ENCODE data around the gene POLR2E.

POLR2E gene

DNA sequence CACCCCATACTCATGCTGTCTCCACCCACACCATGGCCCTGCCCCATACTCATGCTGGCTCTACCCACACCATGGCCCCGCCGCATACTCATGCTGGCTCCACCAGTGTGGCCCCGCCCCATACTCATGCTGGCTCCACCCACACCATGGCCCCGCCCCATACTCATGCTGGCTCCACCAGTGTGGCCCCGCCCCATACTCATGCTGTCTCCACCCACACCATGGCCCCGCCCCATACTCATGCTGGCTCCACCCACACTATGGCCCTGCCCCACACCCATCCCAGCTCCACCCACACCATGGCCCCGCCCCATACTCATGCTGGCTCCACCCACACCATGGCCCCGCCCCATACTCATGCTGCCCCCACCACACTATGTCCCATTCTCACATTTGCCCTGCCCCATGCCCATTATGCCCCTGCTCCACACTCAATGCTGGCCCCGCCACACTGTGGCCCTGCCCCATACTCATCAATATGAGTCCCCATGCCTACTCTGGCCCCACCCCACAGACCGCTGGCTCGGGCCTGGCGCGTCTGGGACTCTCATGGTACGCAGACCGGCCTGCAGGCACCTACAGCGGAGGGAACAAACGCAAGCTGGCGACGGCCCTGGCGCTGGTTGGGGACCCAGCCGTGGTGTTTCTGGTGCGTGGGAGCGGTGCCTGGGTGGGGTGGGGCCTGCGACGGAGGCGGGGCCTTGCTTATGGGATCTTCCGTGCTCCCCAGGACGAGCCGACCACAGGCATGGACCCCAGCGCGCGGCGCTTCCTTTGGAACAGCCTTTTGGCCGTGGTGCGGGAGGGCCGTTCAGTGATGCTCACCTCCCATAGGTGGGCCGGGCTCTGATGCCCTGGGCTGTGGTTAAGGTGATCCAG, 31.9 kb downstream of the POLR2E start:
- H3K27ac ChIP-seq, result no peak overlapping the region
- no peak overlapping the region for H2AFZ ChIP-seq (ENCODE audit: low read depth)
- H3K79me2 ChIP-seq (ENCODE audit: insufficient read depth, low read depth), result peaks cover 7% of the 10 kb centered on the region
- TF ChIP-seq, protein P1, sequence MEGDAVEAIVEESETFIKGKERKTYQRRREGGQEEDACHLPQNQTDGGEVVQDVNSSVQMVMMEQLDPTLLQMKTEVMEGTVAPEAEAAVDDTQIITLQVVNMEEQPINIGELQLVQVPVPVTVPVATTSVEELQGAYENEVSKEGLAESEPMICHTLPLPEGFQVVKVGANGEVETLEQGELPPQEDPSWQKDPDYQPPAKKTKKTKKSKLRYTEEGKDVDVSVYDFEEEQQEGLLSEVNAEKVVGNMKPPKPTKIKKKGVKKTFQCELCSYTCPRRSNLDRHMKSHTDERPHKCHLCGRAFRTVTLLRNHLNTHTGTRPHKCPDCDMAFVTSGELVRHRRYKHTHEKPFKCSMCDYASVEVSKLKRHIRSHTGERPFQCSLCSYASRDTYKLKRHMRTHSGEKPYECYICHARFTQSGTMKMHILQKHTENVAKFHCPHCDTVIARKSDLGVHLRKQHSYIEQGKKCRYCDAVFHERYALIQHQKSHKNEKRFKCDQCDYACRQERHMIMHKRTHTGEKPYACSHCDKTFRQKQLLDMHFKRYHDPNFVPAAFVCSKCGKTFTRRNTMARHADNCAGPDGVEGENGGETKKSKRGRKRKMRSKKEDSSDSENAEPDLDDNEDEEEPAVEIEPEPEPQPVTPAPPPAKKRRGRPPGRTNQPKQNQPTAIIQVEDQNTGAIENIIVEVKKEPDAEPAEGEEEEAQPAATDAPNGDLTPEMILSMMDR (conservative IDR thresholded peaks at IDR 0.05; ENCODE audit: low read depth, low read length), result no peak
- no peak overlapping the region for H3K4me3 ChIP-seq (IDR thresholded peaks at IDR 0.05; ENCODE audit: insufficient read depth, low read depth, low read length)
- H3K36me3 ChIP-seq (ENCODE audit: insufficient read depth), result no peaks in the 10 kb centered on the region
- no peaks in the 10 kb centered on the region for H3K27me3 ChIP-seq (ENCODE audit: insufficient read depth, low read depth)
- no peaks in the 10 kb centered on the region for H4K20me1 ChIP-seq (ENCODE audit: insufficient read depth)
- H3K4me2 ChIP-seq, result no peak overlapping the region
- peaks cover 5% of the 10 kb centered on the region for H3K4me1 ChIP-seq (ENCODE audit: low read depth, poor library complexity, severe bottlenecking)
- H3K9ac ChIP-seq, result no peak overlapping the region

DNA sequence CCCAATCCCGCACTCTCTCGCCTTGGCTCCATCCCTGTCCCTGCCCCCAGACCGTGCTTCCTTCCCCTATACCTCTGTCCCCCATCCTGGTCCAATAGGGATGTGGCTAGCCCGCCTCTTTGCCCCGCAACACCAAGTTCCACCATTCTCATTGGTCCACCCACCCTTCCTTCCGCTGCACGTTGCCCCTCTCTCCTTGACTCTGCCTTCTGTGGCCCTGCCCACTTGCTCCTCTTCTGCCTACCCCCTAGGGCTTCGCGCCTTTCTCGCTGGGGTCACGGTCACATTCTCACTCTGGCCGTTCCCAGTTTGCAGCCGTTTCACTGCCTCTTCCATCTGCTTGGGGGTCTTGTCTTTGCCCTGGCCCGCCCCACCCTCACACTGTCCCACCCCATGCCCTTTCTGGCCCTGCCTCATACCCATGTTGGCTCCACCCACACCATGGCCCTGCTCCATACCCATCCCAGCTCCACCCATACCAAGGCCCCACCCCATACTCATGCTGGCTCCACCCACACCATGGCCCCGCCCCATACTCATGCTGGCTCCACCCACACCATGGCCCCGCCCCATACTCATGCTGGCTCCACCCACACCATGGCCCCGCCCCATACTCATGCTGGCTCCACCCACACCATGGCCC, 32.7 kb downstream of the POLR2E start:
- H3K27me3 ChIP-seq (ENCODE audit: insufficient read depth, low read depth), result no peaks in the 10 kb centered on the region

DNA sequence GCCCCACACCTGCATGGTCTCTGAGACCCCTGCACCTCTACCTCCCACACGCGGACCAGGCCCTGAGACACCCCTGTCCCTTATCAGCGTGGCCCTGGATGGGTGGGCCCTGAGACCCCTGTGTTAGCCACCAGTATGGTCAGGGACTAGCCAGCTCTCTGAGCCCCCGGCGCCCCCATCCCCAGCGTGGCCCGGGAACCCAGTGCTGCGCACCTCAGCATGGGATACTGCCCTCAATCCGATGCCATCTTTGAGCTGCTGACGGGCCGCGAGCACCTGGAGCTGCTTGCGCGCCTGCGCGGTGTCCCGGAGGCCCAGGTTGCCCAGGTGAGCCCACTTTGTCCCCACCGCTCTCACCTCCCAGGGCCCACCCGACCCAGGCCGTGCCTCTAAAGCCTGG, 33.2 kb downstream of the POLR2E start:
- Histone ChIP-seq H3K4me3 (IDR thresholded peaks at IDR 0.05; ENCODE audit: insufficient read depth, low read depth, low read length) (no peak overlapping the region), H3K27me3 (ENCODE audit: insufficient read depth, low read depth) (no peaks in the 10 kb centered on the region), H3K9ac (no peak overlapping the region), H3K36me3 (ENCODE audit: insufficient read depth) (no peaks in the 10 kb centered on the region), H3K4me1 (ENCODE audit: low read depth, poor library complexity, severe bottlenecking) (peaks cover 5% of the 10 kb centered on the region), H2AFZ (ENCODE audit: low read depth) (no peak overlapping the region), H4K20me1 (ENCODE audit: insufficient read depth) (no peaks in the 10 kb centered on the region), H3K79me2 (ENCODE audit: insufficient read depth, low read depth) (no peaks in the 10 kb centered on the region), H3K27ac (no peak overlapping the region), H3K4me2 (no peak overlapping the region)
- TF ChIP-seq, protein P1 (conservative IDR thresholded peaks at IDR 0.05; ENCODE audit: low read depth, low read length), result no peak

More for the DNA sequence above, 32.7 kb downstream of the POLR2E start:
- no peak overlapping the region for H3K27ac ChIP-seq
- no peak overlapping the region for H3K4me3 ChIP-seq (IDR thresholded peaks at IDR 0.05; ENCODE audit: insufficient read depth, low read depth, low read length)
- H3K4me1 ChIP-seq (ENCODE audit: low read depth, poor library complexity, severe bottlenecking), result peaks cover 5% of the 10 kb centered on the region
- H2AFZ ChIP-seq (ENCODE audit: low read depth), result no peak overlapping the region
- no peak overlapping the region for H3K9ac ChIP-seq
- TF ChIP-seq, protein P1 (conservative IDR thresholded peaks at IDR 0.05; ENCODE audit: low read depth, low read length), result no peak
- H4K20me1 ChIP-seq (ENCODE audit: insufficient read depth), result no peaks in the 10 kb centered on the region
- H3K36me3 ChIP-seq (ENCODE audit: insufficient read depth), result no peaks in the 10 kb centered on the region
- no peaks in the 10 kb centered on the region for H3K79me2 ChIP-seq (ENCODE audit: insufficient read depth, low read depth)
- no peak overlapping the region for H3K4me2 ChIP-seq

DNA sequence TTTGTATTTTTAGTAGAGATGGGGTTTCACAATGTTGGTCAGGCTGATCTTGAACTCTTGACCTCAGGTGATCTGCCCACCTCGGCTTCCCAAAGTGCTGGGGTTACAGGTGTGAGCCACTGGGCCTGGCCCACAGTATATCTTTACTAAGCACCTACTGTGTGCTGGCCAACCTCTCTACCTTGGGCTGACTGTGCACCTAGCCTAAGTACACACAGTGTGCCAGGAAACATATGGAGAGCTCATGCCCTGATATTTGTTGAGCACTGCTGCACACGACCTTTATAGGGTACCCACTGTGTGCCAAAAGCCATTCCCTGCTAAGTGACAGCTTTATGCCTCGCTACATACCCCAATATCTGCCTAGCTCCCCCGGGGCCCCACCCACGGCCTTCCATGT, 34.5 kb downstream of the POLR2E start:
- H3K4me2 ChIP-seq, result no peak overlapping the region
- H3K27ac ChIP-seq, result no peak overlapping the region
- TF ChIP-seq, protein P1 (conservative IDR thresholded peaks at IDR 0.05; ENCODE audit: low read depth, low read length), result no peak

More for the DNA sequence above, 34.5 kb downstream of the POLR2E start:
- H3K36me3 ChIP-seq (ENCODE audit: insufficient read depth), result no peaks in the 10 kb centered on the region
- H3K4me1 ChIP-seq (ENCODE audit: low read depth, poor library complexity, severe bottlenecking), result no peaks in the 10 kb centered on the region
- no peaks in the 10 kb centered on the region for H3K79me2 ChIP-seq (ENCODE audit: insufficient read depth, low read depth)
- no peaks in the 10 kb centered on the region for H4K20me1 ChIP-seq (ENCODE audit: insufficient read depth)
- no peak overlapping the region for H2AFZ ChIP-seq (ENCODE audit: low read depth)
- H3K4me3 ChIP-seq (IDR thresholded peaks at IDR 0.05; ENCODE audit: insufficient read depth, low read depth, low read length), result no peak overlapping the region
- H3K9ac ChIP-seq, result no peak overlapping the region
- H3K27me3 ChIP-seq (ENCODE audit: insufficient read depth, low read depth), result no peaks in the 10 kb centered on the region
